22Rv1 (cell line): ENCODE results near the gene SNX9.
A peak's percentile ranks its signal among the peaks of the same experiment; 100 is the strongest.

Source experiments
- H3K27ac ChIP-seq: fragments of 450-650 bp; 2 replicates; pipeline ENCODE4 v1.5.1; 2017
- CTCF ChIP-seq: fragments of 450-650 bp; IDR thresholded peaks from 2 replicates; pipeline ENCODE4 v1.5.1; 2017; ENCODE audit warnings: mild to moderate bottlenecking
- ZFX ChIP-seq: fragments of 450-650 bp; IDR thresholded peaks from 2 replicates; pipeline ENCODE4 v1.6.1; 2017; ENCODE audit warnings: antibody characterized with exemption, borderline replicate concordance

Gene SNX9

GRCh38 chr6:157983406-157984119, 160.5 kb downstream of the SNX9 start:
- no peak for TF ChIP-seq CTCF
- no peak for TF ChIP-seq ZFX
- no peak overlapping the region for H3K27ac ChIP-seq

GRCh38 chr6:157984128-157984527, 161.1 kb downstream of the SNX9 start:
- no peak overlapping the region for H3K27ac ChIP-seq
- no peak for TF ChIP-seq ZFX
- no peak for TF ChIP-seq CTCF

GRCh38 chr6:157984686-157985225, 161.7 kb downstream of the SNX9 start:
- H3K27ac ChIP-seq = peak overlapping the region; percentile 79; the same call in 1 of the 2 replicates
- no peak for TF ChIP-seq ZFX
- TF ChIP-seq CTCF = no peak

GRCh38 chr6:157985378-157986155, 162.5 kb downstream of the SNX9 start:
- H3K27ac ChIP-seq = peak overlapping the region; percentile 79

GRCh38 chr6:157987788-157988699, 165.0 kb downstream of the SNX9 start:
- H3K27ac ChIP-seq = no peak overlapping the region
- TF ChIP-seq CTCF (no peak), ZFX (no peak)

More at GRCh38 chr6:157985378-157986155, 162.5 kb downstream of the SNX9 start:
- TF ChIP-seq ZFX = no peak
- TF ChIP-seq CTCF = no peak

- no peak for TF ChIP-seq CTCF
- no peak for TF ChIP-seq ZFX
- no peak overlapping the region for H3K27ac ChIP-seq
Observed at GRCh38 chr6:157988700-157989063, 165.6 kb downstream of the SNX9 start.
